ENCODE results near the gene TIMELESS. TPM values are rescaled to one million over a fixed set of nuclear protein-coding genes. Genes with fewer than 3 reads are reported as not detected.

Gene TIMELESS
- total RNA-seq, 4 donors from 2014 or later = 2.1 to 19.4 (median 5.6) TPM

- Histone ChIP-seq H3K9me3 (no peaks in the 10 kb centered on the region), H3K27me3 (no peaks in the 10 kb centered on the region), H3K4me1 (no peaks in the 10 kb centered on the region), H3K27ac (no peak overlapping the region), H3K4me3 (no peak overlapping the region), H3K36me3 (no peaks in the 10 kb centered on the region)
- no peak for TF ChIP-seq CTCF (IDR thresholded peaks at IDR 0.05)
- TF ChIP-seq POLR2A (IDR thresholded peaks at IDR 0.05) = no peak
- no peak for DNase-seq
- intact Hi-C loops (cut with DNase I; ENCODE audit: low total_unique reads) = loop anchor here (2.0 kb wide), 1 partner anchor 24 kb away; no protein-coding TSS in a partner anchor
Observed at GRCh38 chr12:56398324-56398723, 50.9 kb downstream of the TIMELESS start.

GRCh38 chr12:56392331-56392730 lies 56.9 kb downstream of the TIMELESS start:
- Histone ChIP-seq H3K27ac (no peak overlapping the region), H3K9me3 (no peaks in the 10 kb centered on the region), H3K27me3 (no peaks in the 10 kb centered on the region), H3K36me3 (no peaks in the 10 kb centered on the region), H3K4me3 (no peak overlapping the region), H3K4me1 (no peaks in the 10 kb centered on the region)
- TF ChIP-seq POLR2A (IDR thresholded peaks at IDR 0.05) (no peak), CTCF (IDR thresholded peaks at IDR 0.05) (no peak)
- no peak for DNase-seq
- intact Hi-C loops (cut with DNase I; ENCODE audit: low total_unique reads) = no loop called here

- H3K27ac ChIP-seq = no peak overlapping the region
- H3K27me3 ChIP-seq = no peaks in the 10 kb centered on the region
- no peaks in the 10 kb centered on the region for H3K36me3 ChIP-seq
- no peak overlapping the region for H3K4me3 ChIP-seq
- no peaks in the 10 kb centered on the region for H3K9me3 ChIP-seq
- intact Hi-C loops (cut with DNase I; ENCODE audit: low total_unique reads) = no loop called here
- H3K4me1 ChIP-seq = no peaks in the 10 kb centered on the region
- DNase-seq = no peak
- no peak for TF ChIP-seq POLR2A (IDR thresholded peaks at IDR 0.05)
- no peak for TF ChIP-seq CTCF (IDR thresholded peaks at IDR 0.05)
Observed at GRCh38 chr12:56391721-56392120, 57.5 kb downstream of the TIMELESS start.

- no peak for DNase-seq
- intact Hi-C loops (cut with DNase I; ENCODE audit: low total_unique reads) = no loop called here
- no peaks in the 10 kb centered on the region for H3K9me3 ChIP-seq
- H3K4me1 ChIP-seq = no peaks in the 10 kb centered on the region
- no peak overlapping the region for H3K4me3 ChIP-seq
- no peaks in the 10 kb centered on the region for H3K27me3 ChIP-seq
- H3K27ac ChIP-seq = no peak overlapping the region
- no peaks in the 10 kb centered on the region for H3K36me3 ChIP-seq
- TF ChIP-seq CTCF (IDR thresholded peaks at IDR 0.05) (no peak), POLR2A (IDR thresholded peaks at IDR 0.05) (no peak)
Observed at GRCh38 chr12:56389412-56389811, 59.8 kb downstream of the TIMELESS start.

GRCh38 chr12:56387152-56387736 lies 62.0 kb downstream of the TIMELESS start:
- H3K27me3 ChIP-seq = no peaks in the 10 kb centered on the region
- H3K27ac ChIP-seq = no peak overlapping the region
- no peaks in the 10 kb centered on the region for H3K9me3 ChIP-seq
- H3K36me3 ChIP-seq = no peaks in the 10 kb centered on the region
- DNase-seq = no peak
- intact Hi-C loops (cut with DNase I; ENCODE audit: low total_unique reads) = no loop called here
- no peaks in the 10 kb centered on the region for H3K4me1 ChIP-seq
- H3K4me3 ChIP-seq = no peak overlapping the region
- TF ChIP-seq POLR2A (IDR thresholded peaks at IDR 0.05) = no peak
- no peak for TF ChIP-seq CTCF (IDR thresholded peaks at IDR 0.05)
